ENCODE measurements around the gene MEF2D. TPM values are rescaled to one million over a fixed set of nuclear protein-coding genes. Genes with fewer than 3 reads are reported as not detected.

MEF2D gene
- total and polyA plus RNA-seq, 2 donors (not counting 1 experiment from before 2014, with no cell fraction given), result 65.6 to 128 TPM

DNA sequence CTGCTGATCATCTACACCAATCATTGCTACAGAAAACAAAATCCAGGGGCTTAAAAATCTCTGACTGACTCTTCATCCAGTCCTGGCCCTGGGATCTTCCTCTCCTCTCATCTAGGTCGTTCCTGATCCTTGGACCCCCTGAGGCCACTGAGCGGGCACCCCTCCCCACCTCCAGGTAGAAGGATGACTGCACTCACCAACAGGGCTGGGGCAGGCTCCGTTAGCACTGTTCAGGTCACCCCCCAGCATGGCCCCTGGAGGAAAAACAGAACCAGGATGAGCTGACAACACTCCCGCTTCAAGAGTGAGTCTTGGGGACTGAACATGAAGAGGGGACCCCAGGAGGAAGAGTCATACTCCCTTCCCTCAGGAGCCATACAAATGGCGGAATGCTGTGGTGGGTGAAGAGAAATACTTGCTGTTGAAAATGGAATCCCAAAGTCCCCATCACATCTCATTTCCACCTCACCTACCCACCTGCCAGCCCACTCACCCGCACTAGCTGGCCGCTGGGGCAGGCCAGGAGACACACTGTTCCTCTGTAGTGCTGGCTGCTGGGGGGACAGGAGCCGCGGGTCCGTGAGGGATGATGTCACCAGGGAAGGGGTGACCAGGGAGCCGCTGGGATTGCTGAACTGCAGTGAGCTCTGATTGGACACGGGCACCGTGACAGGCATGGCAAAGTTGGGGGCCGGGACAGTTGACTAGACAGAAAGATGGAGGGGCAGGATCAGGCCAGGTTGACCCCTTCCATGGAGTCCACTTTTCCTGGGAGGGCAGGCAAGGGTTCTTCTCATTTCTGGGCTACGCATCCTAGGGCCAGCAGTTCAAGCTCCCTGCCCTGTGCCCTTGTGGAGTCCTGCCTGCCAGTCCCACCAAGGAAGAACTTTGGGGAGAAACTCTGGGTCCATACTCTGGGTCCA lies 21.2 kb downstream of the MEF2D start:
- Mint-ChIP-seq H3K9me3 (ENCODE audit: insufficient read depth) (no peaks in the 10 kb centered on the region), H3K4me1 (peaks cover 46% of the 10 kb centered on the region), H3K4me3 (no peak overlapping the region), H3K27ac (peak overlapping the region; percentile 15), H3K27me3 (no peaks in the 10 kb centered on the region)
- no peak overlapping the region for H2AFZ ChIP-seq (ENCODE audit: insufficient read depth, low read depth, low read length, poor library complexity, severe bottlenecking)
- CTCF ChIA-PET, result interaction anchor here (0.9 to 15.5 kb wide), 10 partner anchors 18 to 130 kb away, joined by 3 to 383 read pairs (median 18); partner anchors contain the start of genes MEF2D and TTC24
- POLR2A ChIA-PET, result interaction anchor here (1.6 to 2.3 kb wide), 2 partner anchors 21 to 23 kb away, joined by 5 to 46 read pairs; partner anchors contain the start of gene MEF2D
- no peak overlapping the region for H3K4me3 ChIP-seq (ENCODE audit: control extremely low read depth in 1 of 5, extremely low read depth in 1 of 5, insufficient read depth in 1 of 5, low read depth in 2 of 5, low read length in 4 of 5)
- H3K4me1 ChIP-seq (ENCODE audit: control insufficient read depth in 2 of 2, insufficient read depth in 2 of 2, low read length in 2 of 2), result peaks cover 16 to 33% of the 10 kb centered on the region in 2 donors
- 96% methylated on average over 14 of the region's 15 CpGs for WGBS (ENCODE audit: insufficient coverage)
- H3K36me3 ChIP-seq (replicated peaks in 1 of 2; ENCODE audit: control extremely low read depth in 1 of 2, control insufficient read depth in 1 of 2, extremely low read depth in 1 of 2, insufficient read depth in 2 of 2, low read length in 1 of 2), result peaks cover 7 to 94% of the 10 kb centered on the region in 2 experiments
- H3K9me3 ChIP-seq (ENCODE audit: control extremely low read depth in 1 of 3, control insufficient read depth in 2 of 3, insufficient read depth in 1 of 3, low read length in 2 of 3), result no peaks in the 10 kb centered on the region
- no peak overlapping the region for H3K4me2 ChIP-seq (replicated peaks; ENCODE audit: low read depth, low read length, poor library complexity, severe bottlenecking)
- no peaks in the 10 kb centered on the region for H3K27me3 ChIP-seq (replicated peaks in 1 of 4; ENCODE audit: control extremely low read depth in 1 of 4, control insufficient read depth in 3 of 4, insufficient read depth in 4 of 4, low read length in 3 of 4)
- peaks cover 88% of the 10 kb centered on the region for H4K20me1 ChIP-seq (ENCODE audit: control insufficient read depth, insufficient read depth, low read length, poor library complexity, severe bottlenecking)
- peaks cover 80% of the 10 kb centered on the region for H3K79me2 ChIP-seq (ENCODE audit: control insufficient read depth, insufficient read depth, low read length)
- DNase-seq (no peak), ATAC-seq (ENCODE audit: low read depth) (no peak)
- TF ChIP-seq, protein P1, sequence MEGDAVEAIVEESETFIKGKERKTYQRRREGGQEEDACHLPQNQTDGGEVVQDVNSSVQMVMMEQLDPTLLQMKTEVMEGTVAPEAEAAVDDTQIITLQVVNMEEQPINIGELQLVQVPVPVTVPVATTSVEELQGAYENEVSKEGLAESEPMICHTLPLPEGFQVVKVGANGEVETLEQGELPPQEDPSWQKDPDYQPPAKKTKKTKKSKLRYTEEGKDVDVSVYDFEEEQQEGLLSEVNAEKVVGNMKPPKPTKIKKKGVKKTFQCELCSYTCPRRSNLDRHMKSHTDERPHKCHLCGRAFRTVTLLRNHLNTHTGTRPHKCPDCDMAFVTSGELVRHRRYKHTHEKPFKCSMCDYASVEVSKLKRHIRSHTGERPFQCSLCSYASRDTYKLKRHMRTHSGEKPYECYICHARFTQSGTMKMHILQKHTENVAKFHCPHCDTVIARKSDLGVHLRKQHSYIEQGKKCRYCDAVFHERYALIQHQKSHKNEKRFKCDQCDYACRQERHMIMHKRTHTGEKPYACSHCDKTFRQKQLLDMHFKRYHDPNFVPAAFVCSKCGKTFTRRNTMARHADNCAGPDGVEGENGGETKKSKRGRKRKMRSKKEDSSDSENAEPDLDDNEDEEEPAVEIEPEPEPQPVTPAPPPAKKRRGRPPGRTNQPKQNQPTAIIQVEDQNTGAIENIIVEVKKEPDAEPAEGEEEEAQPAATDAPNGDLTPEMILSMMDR (IDR thresholded peaks at IDR 0.05), result no peak
- TF ChIP-seq EZH2 (IDR thresholded peaks at IDR 0.05; ENCODE audit: borderline replicate concordance, insufficient read depth, low read depth, low read length, poor library complexity, severe bottlenecking), result no peak
- no peak overlapping the region for H3K9ac ChIP-seq (ENCODE audit: low read length)
- intact Hi-C loops (cut with micrococcal nuclease), result loop anchor here (1.0 to 2.0 kb wide), 6 partner anchors 13 to 129 kb away; partner anchors contain the start of genes GPATCH4 and MEF2D
- H3K27ac ChIP-seq (ENCODE audit: low read length in 2 of 2), result no peak overlapping the region

DNA sequence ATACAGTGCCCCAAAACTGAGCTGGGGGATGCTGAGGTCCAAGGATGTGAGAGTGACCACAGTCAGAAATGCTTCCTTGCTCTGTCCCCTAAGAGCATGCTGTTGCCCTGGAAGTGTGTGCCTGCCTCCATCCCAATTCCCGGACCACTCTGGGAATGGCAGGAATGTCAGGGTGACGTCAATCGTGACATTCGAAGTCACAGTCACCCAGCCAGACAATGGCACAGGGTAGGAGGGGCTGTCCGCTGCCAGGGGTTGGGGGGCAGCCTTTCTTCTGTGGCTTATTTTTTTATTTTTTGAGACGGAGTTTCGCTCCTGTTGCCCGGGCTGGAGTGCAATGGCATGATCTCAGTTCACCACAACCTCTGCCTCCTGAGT lies 22.3 kb downstream of the MEF2D start:
- intact Hi-C loops (cut with micrococcal nuclease), result no loop called here
- DNase-seq (no peak), ATAC-seq (ENCODE audit: low read depth) (no peak)
- Histone ChIP-seq H3K4me3 (ENCODE audit: control extremely low read depth in 1 of 5, extremely low read depth in 1 of 5, insufficient read depth in 1 of 5, low read depth in 2 of 5, low read length in 4 of 5) (no peak overlapping the region), H4K20me1 (ENCODE audit: control insufficient read depth, insufficient read depth, low read length, poor library complexity, severe bottlenecking) (peaks cover 86% of the 10 kb centered on the region), H3K9ac (ENCODE audit: low read length) (no peak overlapping the region), H2AFZ (ENCODE audit: insufficient read depth, low read depth, low read length, poor library complexity, severe bottlenecking) (no peak overlapping the region), H3K9me3 (ENCODE audit: control extremely low read depth in 1 of 3, control insufficient read depth in 2 of 3, insufficient read depth in 1 of 3, low read length in 2 of 3) (no peaks in the 10 kb centered on the region), H3K36me3 (replicated peaks in 1 of 2; ENCODE audit: control extremely low read depth in 1 of 2, control insufficient read depth in 1 of 2, extremely low read depth in 1 of 2, insufficient read depth in 2 of 2, low read length in 1 of 2) (peaks cover 7 to 99% of the 10 kb centered on the region in 2 experiments), H3K79me2 (ENCODE audit: control insufficient read depth, insufficient read depth, low read length) (peaks cover 77% of the 10 kb centered on the region), H3K4me2 (replicated peaks; ENCODE audit: low read depth, low read length, poor library complexity, severe bottlenecking) (no peak overlapping the region), H3K27ac (ENCODE audit: low read length in 2 of 2) (no peak overlapping the region), H3K27me3 (replicated peaks in 1 of 4; ENCODE audit: control extremely low read depth in 1 of 4, control insufficient read depth in 3 of 4, insufficient read depth in 4 of 4, low read length in 3 of 4) (no peaks in the 10 kb centered on the region), H3K4me1 (ENCODE audit: control insufficient read depth in 2 of 2, insufficient read depth in 2 of 2, low read length in 2 of 2) (peaks cover 16 to 31% of the 10 kb centered on the region in 2 donors)
- Mint-ChIP-seq H3K4me1 (peaks cover 36% of the 10 kb centered on the region), H3K27me3 (no peaks in the 10 kb centered on the region), H3K27ac (no peak overlapping the region), H3K4me3 (no peak overlapping the region), H3K9me3 (ENCODE audit: insufficient read depth) (no peaks in the 10 kb centered on the region)
- POLR2A ChIA-PET, result no interaction called here
- WGBS (ENCODE audit: insufficient coverage), result 97% methylated on average over 6 of the region's 8 CpGs
- TF ChIP-seq EZH2 (IDR thresholded peaks at IDR 0.05; ENCODE audit: borderline replicate concordance, insufficient read depth, low read depth, low read length, poor library complexity, severe bottlenecking), result no peak
- TF ChIP-seq, protein P1 (IDR thresholded peaks at IDR 0.05), result no peak
- CTCF ChIA-PET, result interaction anchor here (0.9 to 1.2 kb wide), 3 partner anchors 20 to 32 kb away, joined by 3 read pairs; no protein-coding TSS in a partner anchor
